BJ (cell line): Measurements from ENCODE around the gene RCCD1. TPM values are rescaled to one million over a fixed set of nuclear protein-coding genes. Genes with fewer than 3 reads are reported as not detected.

ENCODE experiments used
- CTCF ChIA-PET: fragments of 350-600 bp; formaldehyde crosslinking; extraction: SDS; loops from one replicate; lab custom pipeline; 2021; ENCODE audit warnings: antibody characterized with exemption, inconsistent platforms; lab: Yijun Ruan, JAX
- POLR2A ChIA-PET: fragments of 300-600 bp; sonication (Branson Sonifier 250); formaldehyde crosslinking; extraction: SDS; loops from one replicate; lab custom pipeline; 2021; ENCODE audit warnings: antibody characterized with exemption; lab: Charles Lee
- DNase-seq: peaks from one replicate; pipeline ENCODE4 v3.0.0-alpha.2; 2011; ENCODE audit warnings: low read depth
- H3K27me3 ChIP-seq: 2 replicates; pipeline ENCODE4 v1.6.0; 2011; ENCODE audit warnings: low read length; ENCODE audit not compliant: control insufficient read depth, insufficient read depth
- H3K36me3 ChIP-seq: 2 replicates; pipeline ENCODE4 v1.5.1; 2011; ENCODE audit warnings: low read length; ENCODE audit not compliant: control insufficient read depth, insufficient read depth
- H3K4me3 ChIP-seq: 2 replicates; pipeline ENCODE4 v1.5.1; 2011; ENCODE audit warnings: low read depth, mild to moderate bottlenecking, control low read depth, low read length
- polyA plus RNA-seq: library from polyadenylated mRNA; depleted of rRNA; stranded (reverse); fragments of >200 nt; gene quantifications from 2 replicates; pipeline ENCODE4 v1.2.3, GENCODE V29; 2011
- TF ChIP-seq, protein P1 (sequence below): IDR thresholded peaks from 2 replicates; pipeline ENCODE4 v1.5.1; 2011; ENCODE audit warnings: low read depth, mild to moderate bottlenecking, control low read depth, inconsistent platforms, low read length, moderate library complexity; ENCODE audit not compliant: insufficient read depth

Gene RCCD1
- polyA plus RNA-seq, 1 experiment: 9.6 TPM

GRCh38 chr15:90959028-90959595 lies 4.4 kb downstream of the RCCD1 start:
- POLR2A ChIA-PET: no interaction called here

GRCh38 chr15:90959894-90960293 lies 5.2 kb downstream of the RCCD1 start:
- POLR2A ChIA-PET: no interaction called here
- TF ChIP-seq, protein P1, sequence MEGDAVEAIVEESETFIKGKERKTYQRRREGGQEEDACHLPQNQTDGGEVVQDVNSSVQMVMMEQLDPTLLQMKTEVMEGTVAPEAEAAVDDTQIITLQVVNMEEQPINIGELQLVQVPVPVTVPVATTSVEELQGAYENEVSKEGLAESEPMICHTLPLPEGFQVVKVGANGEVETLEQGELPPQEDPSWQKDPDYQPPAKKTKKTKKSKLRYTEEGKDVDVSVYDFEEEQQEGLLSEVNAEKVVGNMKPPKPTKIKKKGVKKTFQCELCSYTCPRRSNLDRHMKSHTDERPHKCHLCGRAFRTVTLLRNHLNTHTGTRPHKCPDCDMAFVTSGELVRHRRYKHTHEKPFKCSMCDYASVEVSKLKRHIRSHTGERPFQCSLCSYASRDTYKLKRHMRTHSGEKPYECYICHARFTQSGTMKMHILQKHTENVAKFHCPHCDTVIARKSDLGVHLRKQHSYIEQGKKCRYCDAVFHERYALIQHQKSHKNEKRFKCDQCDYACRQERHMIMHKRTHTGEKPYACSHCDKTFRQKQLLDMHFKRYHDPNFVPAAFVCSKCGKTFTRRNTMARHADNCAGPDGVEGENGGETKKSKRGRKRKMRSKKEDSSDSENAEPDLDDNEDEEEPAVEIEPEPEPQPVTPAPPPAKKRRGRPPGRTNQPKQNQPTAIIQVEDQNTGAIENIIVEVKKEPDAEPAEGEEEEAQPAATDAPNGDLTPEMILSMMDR: no peak
- Histone ChIP-seq H3K27me3 (no peaks in the 10 kb centered on the region), H3K36me3 (peaks cover 9% of the 10 kb centered on the region), H3K4me3 (no peak overlapping the region)
- no peak for DNase-seq
- CTCF ChIA-PET: interaction anchor here (1.0 to 9.3 kb wide), 4 partner anchors 11 to 91 kb away, joined by 3 to 122 read pairs (median 45); no protein-coding TSS in a partner anchor

More at GRCh38 chr15:90959028-90959595, 4.4 kb downstream of the RCCD1 start:
- peaks cover 8% of the 10 kb centered on the region for H3K36me3 ChIP-seq
- H3K4me3 ChIP-seq: no peak overlapping the region
- CTCF ChIA-PET: interaction anchor here (6.3 to 9.3 kb wide), 2 partner anchors 25 to 92 kb away, joined by 84 to 122 read pairs; no protein-coding TSS in a partner anchor
- no peak for DNase-seq
- TF ChIP-seq, protein P1: no peak
- H3K27me3 ChIP-seq: no peaks in the 10 kb centered on the region

- H3K36me3 ChIP-seq: peaks cover 9% of the 10 kb centered on the region
- TF ChIP-seq, protein P1: no peak
- H3K27me3 ChIP-seq: no peaks in the 10 kb centered on the region
- ChIA-PET CTCF (interaction anchor here (1.0 to 9.3 kb wide), 4 partner anchors 10 to 91 kb away, joined by 3 to 122 read pairs (median 4); no protein-coding TSS in a partner anchor), POLR2A (no interaction called here)
- no peak for DNase-seq
- H3K4me3 ChIP-seq: no peak overlapping the region
These were observed 5.8 kb downstream of the RCCD1 start for GRCh38 chr15:90960298-90961091.

GRCh38 chr15:90962021-90962420 lies 7.3 kb downstream of the RCCD1 start:
- POLR2A ChIA-PET: no interaction called here
- no peak for DNase-seq
- Histone ChIP-seq H3K27me3 (no peaks in the 10 kb centered on the region), H3K36me3 (peaks cover 12% of the 10 kb centered on the region), H3K4me3 (no peak overlapping the region)
- TF ChIP-seq, protein P1: no peak
- CTCF ChIA-PET: interaction anchor here (9.3 kb wide), 1 partner anchor 89 kb away, joined by 122 read pairs; no protein-coding TSS in a partner anchor

- DNase-seq: no peak
- H3K36me3 ChIP-seq: peaks cover 12% of the 10 kb centered on the region
- CTCF ChIA-PET: interaction anchor here (0.8 to 3.6 kb wide), 6 partner anchors 9 to 90 kb away, joined by 3 to 27 read pairs (median 4); partner anchors contain the start of gene UNC45A
- no peak overlapping the region for H3K4me3 ChIP-seq
- H3K27me3 ChIP-seq: no peaks in the 10 kb centered on the region
- TF ChIP-seq, protein P1: no peak
- POLR2A ChIA-PET: no interaction called here
These were observed 11.6 kb downstream of the RCCD1 start for GRCh38 chr15:90966262-90966661.
